HepG2 (cell line): ENCODE measurements around the gene PRDX2. TPM values are rescaled to one million over a fixed set of nuclear protein-coding genes. Genes with fewer than 3 reads are reported as not detected.

Experiments used
- CERS6 ChIP-seq: sonication (generic); formaldehyde crosslinking; IDR thresholded peaks from 2 replicates; pipeline ENCODE4 v1.5.0; 2020; ENCODE audit warnings: missing genetic modification reagents
- FOXP4 ChIP-seq: sonication (generic); formaldehyde crosslinking; IDR thresholded peaks from 2 replicates; pipeline ENCODE4 v1.4.0; 2020; ENCODE audit warnings: missing genetic modification reagents
- GPN1 ChIP-seq: sonication (generic); formaldehyde crosslinking; IDR thresholded peaks from 2 replicates; pipeline ENCODE4 v1.5.1; 2020; ENCODE audit warnings: missing genetic modification reagents, borderline replicate concordance
- HOXD1 ChIP-seq: sonication (generic); formaldehyde crosslinking; IDR thresholded peaks from 2 replicates; pipeline ENCODE4 v1.5.0; 2020; ENCODE audit warnings: missing genetic modification reagents
- KLF13 ChIP-seq: sonication (generic); formaldehyde crosslinking; IDR thresholded peaks from 2 replicates; pipeline ENCODE4 v1.4.0; 2020; ENCODE audit warnings: mild to moderate bottlenecking, missing genetic modification reagents
- KLF16 ChIP-seq, 2 experiments: sonication (generic) in 1 of 2; formaldehyde crosslinking in 1 of 2; IDR thresholded peaks; 2 replicates each; pipeline versions ENCODE4 v1.6.1 to v1.8.0; 2016 to 2023; ENCODE audit warnings: missing genetic modification reagents in 2 of 2, missing compliant biosample characterization in 1 of 2
- KLF6 ChIP-seq: IDR thresholded peaks from 2 replicates; pipeline ENCODE4 v1.8.0; 2016; ENCODE audit warnings: missing biosample characterization, missing genetic modification reagents
- MTF1 ChIP-seq: sonication (generic); formaldehyde crosslinking; IDR thresholded peaks from 2 replicates; pipeline ENCODE4 v1.5.0; 2020; ENCODE audit warnings: missing genetic modification reagents
- NFE2L2 ChIP-seq: fragments of 150-350 bp; IDR thresholded peaks from 2 replicates; pipeline ENCODE4 v1.6.1; 2014; ENCODE audit warnings: low read length
- RBFOX2 ChIP-seq: fragments of 200-400 bp; formaldehyde crosslinking; IDR thresholded peaks from 2 replicates; pipeline ENCODE4 v1.6.1; 2017; ENCODE audit warnings: low read depth, mild to moderate bottlenecking, low read length
- REPIN1 ChIP-seq: sonication (generic); formaldehyde crosslinking; IDR thresholded peaks from 2 replicates; pipeline ENCODE4 v1.8.0; 2022; ENCODE audit warnings: missing genetic modification reagents, low read depth, mild to moderate bottlenecking, borderline replicate concordance
- RORA ChIP-seq: sonication (generic); formaldehyde crosslinking; IDR thresholded peaks from 2 replicates; pipeline ENCODE4 v1.5.0; 2020; ENCODE audit warnings: mild to moderate bottlenecking, missing genetic modification reagents, moderate library complexity
- TBP ChIP-seq: sonication (generic); formaldehyde crosslinking; IDR thresholded peaks from 2 replicates; pipeline ENCODE4 v1.5.0; 2020; ENCODE audit warnings: missing genetic modification reagents
- XBP1 ChIP-seq: sonication (generic); formaldehyde crosslinking; IDR thresholded peaks from 2 replicates; pipeline ENCODE4 v1.5.0; 2020; ENCODE audit warnings: missing genetic modification reagents
- ZBTB1 ChIP-seq: sonication (generic); formaldehyde crosslinking; IDR thresholded peaks from 2 replicates; pipeline ENCODE4 v1.4.0; 2020; ENCODE audit warnings: missing genetic modification reagents, borderline replicate concordance
- ZMAT3 ChIP-seq: sonication (generic); formaldehyde crosslinking; conservative IDR thresholded peaks from 2 replicates; pipeline ENCODE4 v1.7.0; 2021; ENCODE audit warnings: missing genetic modification reagents
- ZNF234 ChIP-seq: sonication (generic); formaldehyde crosslinking; conservative IDR thresholded peaks from 2 replicates; pipeline ENCODE4 v1.5.1; 2020; ENCODE audit warnings: mild to moderate bottlenecking, missing genetic modification reagents
- ZNF282 ChIP-seq: fragments of 450-650 bp; IDR thresholded peaks from 2 replicates; pipeline ENCODE4 v1.6.1; 2018; ENCODE audit not compliant: partially characterized antibody
- ZNF747 ChIP-seq: sonication (generic); formaldehyde crosslinking; IDR thresholded peaks from 2 replicates; pipeline ENCODE4 v1.8.1; 2023; ENCODE audit warnings: missing genetic modification reagents, mild to moderate bottlenecking, borderline replicate concordance
- ZNF792 ChIP-seq: IDR thresholded peaks from 2 replicates; pipeline ENCODE4 v1.6.1; 2016
- ZNF879 ChIP-seq: sonication (generic); formaldehyde crosslinking; IDR thresholded peaks from 2 replicates; pipeline ENCODE4 v1.8.1; 2023; ENCODE audit warnings: missing genetic modification reagents
- polyA plus RNA-seq, 8 experiments: library from polyadenylated mRNA; depleted of rRNA in 3 of 8; stranded (reverse) in 7 of 8; unstranded in 1 of 8; fragments of >200 nt; fragmentation: Illumina TruSeq in 4 of 8; extraction: Trizol in 4 of 8; gene quantifications; 2 replicates each; pipeline versions ENCODE4 v1.2.1 to v1.2.3, GENCODE V29; 2011 to 2016; ENCODE audit warnings: low read depth in 4 of 8, missing spikeins in 1 of 8, mixed read lengths in 1 of 8; ENCODE audit not compliant: insufficient read depth in 1 of 8
- total RNA-seq, 5 experiments: library from RNA; depleted of rRNA; stranded (reverse); fragments of >200 nt; fragmentation: Illumina TruSeq; extraction: Trizol; gene quantifications; 2 replicates each; pipeline ENCODE4 v1.2.3, GENCODE V29; 2016; ENCODE audit warnings: low read depth in 1 of 5
- TF ChIP-seq, protein P1 (sequence below): sonication (generic); formaldehyde crosslinking; IDR thresholded peaks from 2 replicates; pipeline ENCODE4 v1.4.0; 2020; ENCODE audit warnings: missing genetic modification reagents
- TF ChIP-seq, protein P2 (sequence below): sonication (generic); formaldehyde crosslinking; IDR thresholded peaks from 2 replicates; pipeline ENCODE4; 2020; ENCODE audit warnings: missing genetic modification reagents, mild to moderate bottlenecking, borderline replicate concordance

PRDX2 gene
- total and polyA plus RNA-seq, 2 of the 13 experiments (the other 11 are each of a cell fraction or from before 2014, with no cell fraction given), result 218 to 381 TPM

- TF ChIP-seq KLF13 (CRISPR knock-in tag), result no peak; the same call in 1 of the 2 replicates
- TF ChIP-seq ZNF234 (CRISPR knock-in tag), result no peak
- TF ChIP-seq CERS6 (CRISPR knock-in tag), result no peak
- peak; percentile 44 for TF ChIP-seq RBFOX2
- TF ChIP-seq HOXD1, result no peak
- TF ChIP-seq ZMAT3 (CRISPR knock-in tag), result no peak
- TF ChIP-seq XBP1 (CRISPR knock-in tag), result no peak
- 0 out of 2 replicates have a peak, but pooled peaks have one; percentile 44 for TF ChIP-seq ZNF792 (CRISPR knock-in tag)
- no peak for TF ChIP-seq GPN1 (CRISPR knock-in tag)
- no peak for TF ChIP-seq MTF1
- TF ChIP-seq ZNF747 (CRISPR knock-in tag), result peak; percentile 78; the same call in 1 of the 2 replicates
- TF ChIP-seq, protein P1, sequence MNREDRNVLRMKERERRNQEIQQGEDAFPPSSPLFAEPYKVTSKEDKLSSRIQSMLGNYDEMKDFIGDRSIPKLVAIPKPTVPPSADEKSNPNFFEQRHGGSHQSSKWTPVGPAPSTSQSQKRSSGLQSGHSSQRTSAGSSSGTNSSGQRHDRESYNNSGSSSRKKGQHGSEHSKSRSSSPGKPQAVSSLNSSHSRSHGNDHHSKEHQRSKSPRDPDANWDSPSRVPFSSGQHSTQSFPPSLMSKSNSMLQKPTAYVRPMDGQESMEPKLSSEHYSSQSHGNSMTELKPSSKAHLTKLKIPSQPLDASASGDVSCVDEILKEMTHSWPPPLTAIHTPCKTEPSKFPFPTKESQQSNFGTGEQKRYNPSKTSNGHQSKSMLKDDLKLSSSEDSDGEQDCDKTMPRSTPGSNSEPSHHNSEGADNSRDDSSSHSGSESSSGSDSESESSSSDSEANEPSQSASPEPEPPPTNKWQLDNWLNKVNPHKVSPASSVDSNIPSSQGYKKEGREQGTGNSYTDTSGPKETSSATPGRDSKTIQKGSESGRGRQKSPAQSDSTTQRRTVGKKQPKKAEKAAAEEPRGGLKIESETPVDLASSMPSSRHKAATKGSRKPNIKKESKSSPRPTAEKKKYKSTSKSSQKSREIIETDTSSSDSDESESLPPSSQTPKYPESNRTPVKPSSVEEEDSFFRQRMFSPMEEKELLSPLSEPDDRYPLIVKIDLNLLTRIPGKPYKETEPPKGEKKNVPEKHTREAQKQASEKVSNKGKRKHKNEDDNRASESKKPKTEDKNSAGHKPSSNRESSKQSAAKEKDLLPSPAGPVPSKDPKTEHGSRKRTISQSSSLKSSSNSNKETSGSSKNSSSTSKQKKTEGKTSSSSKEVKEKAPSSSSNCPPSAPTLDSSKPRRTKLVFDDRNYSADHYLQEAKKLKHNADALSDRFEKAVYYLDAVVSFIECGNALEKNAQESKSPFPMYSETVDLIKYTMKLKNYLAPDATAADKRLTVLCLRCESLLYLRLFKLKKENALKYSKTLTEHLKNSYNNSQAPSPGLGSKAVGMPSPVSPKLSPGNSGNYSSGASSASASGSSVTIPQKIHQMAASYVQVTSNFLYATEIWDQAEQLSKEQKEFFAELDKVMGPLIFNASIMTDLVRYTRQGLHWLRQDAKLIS (CRISPR knock-in tag), result no peak
- no peak for TF ChIP-seq TBP (CRISPR knock-in tag)
- no peak for TF ChIP-seq NFE2L2
- TF ChIP-seq REPIN1 (CRISPR knock-in tag), result peak; percentile 65; the same call in 1 of the 2 replicates
- TF ChIP-seq KLF16 (CRISPR knock-in tag; IDR thresholded peaks at IDR 0.05), result peak in 1 of 2 experiments; percentile 69; a peak in 1 of 4 replicates
- TF ChIP-seq, protein P2, sequence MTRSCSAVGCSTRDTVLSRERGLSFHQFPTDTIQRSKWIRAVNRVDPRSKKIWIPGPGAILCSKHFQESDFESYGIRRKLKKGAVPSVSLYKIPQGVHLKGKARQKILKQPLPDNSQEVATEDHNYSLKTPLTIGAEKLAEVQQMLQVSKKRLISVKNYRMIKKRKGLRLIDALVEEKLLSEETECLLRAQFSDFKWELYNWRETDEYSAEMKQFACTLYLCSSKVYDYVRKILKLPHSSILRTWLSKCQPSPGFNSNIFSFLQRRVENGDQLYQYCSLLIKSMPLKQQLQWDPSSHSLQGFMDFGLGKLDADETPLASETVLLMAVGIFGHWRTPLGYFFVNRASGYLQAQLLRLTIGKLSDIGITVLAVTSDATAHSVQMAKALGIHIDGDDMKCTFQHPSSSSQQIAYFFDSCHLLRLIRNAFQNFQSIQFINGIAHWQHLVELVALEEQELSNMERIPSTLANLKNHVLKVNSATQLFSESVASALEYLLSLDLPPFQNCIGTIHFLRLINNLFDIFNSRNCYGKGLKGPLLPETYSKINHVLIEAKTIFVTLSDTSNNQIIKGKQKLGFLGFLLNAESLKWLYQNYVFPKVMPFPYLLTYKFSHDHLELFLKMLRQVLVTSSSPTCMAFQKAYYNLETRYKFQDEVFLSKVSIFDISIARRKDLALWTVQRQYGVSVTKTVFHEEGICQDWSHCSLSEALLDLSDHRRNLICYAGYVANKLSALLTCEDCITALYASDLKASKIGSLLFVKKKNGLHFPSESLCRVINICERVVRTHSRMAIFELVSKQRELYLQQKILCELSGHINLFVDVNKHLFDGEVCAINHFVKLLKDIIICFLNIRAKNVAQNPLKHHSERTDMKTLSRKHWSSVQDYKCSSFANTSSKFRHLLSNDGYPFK, result peak; percentile 60; the same call in 1 of the 2 replicates
- no peak for TF ChIP-seq ZNF282
- TF ChIP-seq RORA (CRISPR knock-in tag), result no peak
- TF ChIP-seq ZBTB1, result no peak
- no peak for TF ChIP-seq ZNF879 (CRISPR knock-in tag)
- TF ChIP-seq KLF6 (CRISPR knock-in tag), result 0 out of 2 replicates have a peak, but pooled peaks have one; percentile 37
- no peak for TF ChIP-seq FOXP4 (CRISPR knock-in tag)
Measured at GRCh38 chr19:12766051-12766521, 35.5 kb downstream of the PRDX2 start (continued).
